Activated CD4-positive, alpha-beta T cell treated with anti-CD3 and anti-CD28 coated beads, Interleukin-2, amount 10 ng/mL, durations not matched to agents 24 days and 14 days (primary cell): ENCODE results near the gene RPLP2. TPM values are rescaled to one million over a fixed set of nuclear protein-coding genes. Genes with fewer than 3 reads are reported as not detected.
A peak's percentile ranks its signal among the peaks of the same experiment; 100 is the strongest.

Source experiments
- DNase-seq: peaks from one replicate; pipeline ENCODE4 v3.0.0; 2022
- H3K27ac Mint-ChIP-seq: one replicate; pipeline ENCODE4 v1.8.0; 2022; ENCODE audit warnings: mild to moderate bottlenecking, mixed read lengths
- H3K27me3 Mint-ChIP-seq: one replicate; pipeline ENCODE4 v1.8.0; 2022; ENCODE audit warnings: mixed read lengths
- H3K36me3 Mint-ChIP-seq: one replicate; pipeline ENCODE4 v1.8.0; 2022; ENCODE audit warnings: low read depth, mild to moderate bottlenecking, mixed read lengths
- H3K4me1 Mint-ChIP-seq: one replicate; pipeline ENCODE4 v1.8.0; 2021; ENCODE audit warnings: mixed read lengths
- H3K4me3 Mint-ChIP-seq: one replicate; pipeline ENCODE4 v1.8.0; 2022; ENCODE audit warnings: mild to moderate bottlenecking, moderate library complexity, mixed read lengths
- H3K9me3 Mint-ChIP-seq: one replicate; pipeline ENCODE4 v1.8.0; 2021; ENCODE audit warnings: mixed read lengths
- intact Hi-C: fragments of 100-400 bp; cut with micrococcal nuclease; formaldehyde crosslinking; loops from one replicate; pipeline ENCODE4 v1.15.1; 2023
- total RNA-seq: library from RNA; stranded (reverse); gene quantifications from 2 replicates; pipeline ENCODE4 v1.2.3, GENCODE V29; 2022

RPLP2 gene
- total RNA-seq, 1 donor from 2014 or later = 2,367 TPM

- no peak overlapping the region for H3K27ac Mint-ChIP-seq
- H3K36me3 Mint-ChIP-seq = no peaks in the 10 kb centered on the region
- intact Hi-C loops = loop anchor here (2.0 kb wide), 1 partner anchor 61 kb away; the partner anchor contains the start of gene CHID1
- H3K4me1 Mint-ChIP-seq = peaks cover 3% of the 10 kb centered on the region
- peaks cover 7% of the 10 kb centered on the region for H3K27me3 Mint-ChIP-seq
- no peak overlapping the region for H3K4me3 Mint-ChIP-seq
- no peak for DNase-seq
- no peaks in the 10 kb centered on the region for H3K9me3 Mint-ChIP-seq
Measured at GRCh38 chr11:849951-850774, 40.4 kb downstream of the RPLP2 start.

GRCh38 chr11:850775-851763 lies 41.3 kb downstream of the RPLP2 start:
- intact Hi-C loops = no loop called here
- Mint-ChIP-seq H3K36me3 (no peaks in the 10 kb centered on the region), H3K27me3 (peaks cover 7% of the 10 kb centered on the region), H3K4me1 (peaks cover 3% of the 10 kb centered on the region), H3K4me3 (peak overlapping the region; percentile 15), H3K9me3 (no peaks in the 10 kb centered on the region), H3K27ac (no peak overlapping the region)
- DNase-seq = peak; percentile 66

- intact Hi-C loops = no loop called here
- no peak for DNase-seq
- Mint-ChIP-seq H3K4me3 (no peak overlapping the region), H3K27me3 (peaks cover 7% of the 10 kb centered on the region), H3K27ac (no peak overlapping the region), H3K4me1 (peaks cover 3% of the 10 kb centered on the region), H3K9me3 (no peaks in the 10 kb centered on the region), H3K36me3 (no peaks in the 10 kb centered on the region)
Measured at GRCh38 chr11:852762-853161, 43.0 kb downstream of the RPLP2 start.

GRCh38 chr11:853682-854448 lies 44.1 kb downstream of the RPLP2 start:
- DNase-seq = no peak
- Mint-ChIP-seq H3K27me3 (peaks cover 3% of the 10 kb centered on the region), H3K4me1 (no peaks in the 10 kb centered on the region), H3K36me3 (no peaks in the 10 kb centered on the region), H3K27ac (no peak overlapping the region), H3K4me3 (no peak overlapping the region), H3K9me3 (no peaks in the 10 kb centered on the region)
- intact Hi-C loops = no loop called here

- Mint-ChIP-seq H3K4me1 (no peaks in the 10 kb centered on the region), H3K27ac (no peak overlapping the region), H3K27me3 (no peaks in the 10 kb centered on the region), H3K36me3 (no peaks in the 10 kb centered on the region), H3K9me3 (no peaks in the 10 kb centered on the region), H3K4me3 (no peak overlapping the region)
- DNase-seq = no peak
- intact Hi-C loops = no loop called here
Measured at GRCh38 chr11:854601-855329, 45.0 kb downstream of the RPLP2 start.

- H3K36me3 Mint-ChIP-seq = no peaks in the 10 kb centered on the region
- H3K9me3 Mint-ChIP-seq = no peaks in the 10 kb centered on the region
- intact Hi-C loops = no loop called here
- H3K27ac Mint-ChIP-seq = no peak overlapping the region
- H3K4me1 Mint-ChIP-seq = no peaks in the 10 kb centered on the region
- H3K27me3 Mint-ChIP-seq = no peaks in the 10 kb centered on the region
- no peak overlapping the region for H3K4me3 Mint-ChIP-seq
- DNase-seq = no peak
Measured at GRCh38 chr11:855330-855674, 45.5 kb downstream of the RPLP2 start.

- Mint-ChIP-seq H3K36me3 (no peaks in the 10 kb centered on the region), H3K4me3 (no peak overlapping the region), H3K9me3 (no peaks in the 10 kb centered on the region), H3K27me3 (no peaks in the 10 kb centered on the region), H3K4me1 (no peaks in the 10 kb centered on the region), H3K27ac (no peak overlapping the region)
- intact Hi-C loops = no loop called here
- DNase-seq = no peak
Measured at GRCh38 chr11:855796-856195, 46.0 kb downstream of the RPLP2 start.

- H3K9me3 Mint-ChIP-seq = no peaks in the 10 kb centered on the region
- H3K4me1 Mint-ChIP-seq = no peaks in the 10 kb centered on the region
- H3K27me3 Mint-ChIP-seq = no peaks in the 10 kb centered on the region
- no peaks in the 10 kb centered on the region for H3K36me3 Mint-ChIP-seq
- intact Hi-C loops = no loop called here
- no peak for DNase-seq
- H3K27ac Mint-ChIP-seq = no peak overlapping the region
- H3K4me3 Mint-ChIP-seq = no peak overlapping the region
Measured at GRCh38 chr11:856397-856796, 46.6 kb downstream of the RPLP2 start.

GRCh38 chr11:858053-858761 lies 48.4 kb downstream of the RPLP2 start:
- Mint-ChIP-seq H3K4me1 (no peaks in the 10 kb centered on the region), H3K9me3 (no peaks in the 10 kb centered on the region), H3K27ac (no peak overlapping the region), H3K36me3 (no peaks in the 10 kb centered on the region), H3K4me3 (no peak overlapping the region), H3K27me3 (no peaks in the 10 kb centered on the region)
- intact Hi-C loops = no loop called here
- no peak for DNase-seq

GRCh38 chr11:858762-859339 lies 49.1 kb downstream of the RPLP2 start:
- DNase-seq = no peak
- Mint-ChIP-seq H3K9me3 (no peaks in the 10 kb centered on the region), H3K4me1 (no peaks in the 10 kb centered on the region), H3K4me3 (no peak overlapping the region), H3K27ac (no peak overlapping the region), H3K27me3 (no peaks in the 10 kb centered on the region), H3K36me3 (no peaks in the 10 kb centered on the region)
- intact Hi-C loops = no loop called here

GRCh38 chr11:859394-860131 lies 49.8 kb downstream of the RPLP2 start:
- H3K27ac Mint-ChIP-seq = no peak overlapping the region
- no peak for DNase-seq
- H3K4me3 Mint-ChIP-seq = no peak overlapping the region
- H3K27me3 Mint-ChIP-seq = no peaks in the 10 kb centered on the region
- no peaks in the 10 kb centered on the region for H3K4me1 Mint-ChIP-seq
- no peaks in the 10 kb centered on the region for H3K36me3 Mint-ChIP-seq
- no peaks in the 10 kb centered on the region for H3K9me3 Mint-ChIP-seq
- intact Hi-C loops = no loop called here
